ENCODE data around the gene ZNF398. TPM values are rescaled to one million over a fixed set of nuclear protein-coding genes. Genes with fewer than 3 reads are reported as not detected.

Gene ZNF398
- total and polyA plus RNA-seq, 2 of the 13 experiments (the other 11 are each of a cell fraction or from before 2014, with no cell fraction given), result 3.0 to 8.9 TPM

DNA sequence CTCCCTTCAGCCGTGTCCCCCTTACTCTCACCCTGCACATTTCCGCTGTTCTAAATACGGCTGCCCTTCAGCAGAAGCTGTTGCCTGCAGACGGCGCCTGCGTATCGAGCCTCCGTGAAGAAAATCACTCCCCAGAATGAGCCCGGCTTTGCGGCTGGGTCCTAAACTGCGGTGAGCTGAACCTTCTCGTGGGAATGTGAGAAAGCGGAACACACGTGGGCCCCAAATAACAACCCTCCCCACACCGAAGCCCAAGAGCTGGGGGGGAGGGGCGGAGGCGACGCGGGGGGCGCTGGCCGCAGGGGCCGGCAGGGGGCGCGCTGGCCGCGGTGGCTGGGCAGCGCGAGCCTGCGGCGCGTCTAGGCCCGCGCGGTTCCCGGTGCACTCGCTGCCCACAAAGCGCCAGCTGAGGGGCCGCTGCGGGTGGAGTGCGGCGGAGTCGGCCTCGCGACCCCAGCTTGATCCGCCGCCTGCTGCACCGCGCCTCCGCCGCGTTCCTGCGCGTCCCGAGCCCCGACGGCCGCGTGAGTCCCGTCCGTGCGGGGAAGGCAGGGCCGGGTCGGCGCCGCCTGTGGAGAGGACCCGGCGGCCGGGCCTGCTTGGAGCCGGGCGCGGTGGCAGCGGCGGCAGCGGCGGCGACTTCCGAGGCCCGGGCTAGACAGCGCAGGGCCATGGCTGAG is at the start of gene ZNF398 (continued):
- TF ChIP-seq, protein P1, sequence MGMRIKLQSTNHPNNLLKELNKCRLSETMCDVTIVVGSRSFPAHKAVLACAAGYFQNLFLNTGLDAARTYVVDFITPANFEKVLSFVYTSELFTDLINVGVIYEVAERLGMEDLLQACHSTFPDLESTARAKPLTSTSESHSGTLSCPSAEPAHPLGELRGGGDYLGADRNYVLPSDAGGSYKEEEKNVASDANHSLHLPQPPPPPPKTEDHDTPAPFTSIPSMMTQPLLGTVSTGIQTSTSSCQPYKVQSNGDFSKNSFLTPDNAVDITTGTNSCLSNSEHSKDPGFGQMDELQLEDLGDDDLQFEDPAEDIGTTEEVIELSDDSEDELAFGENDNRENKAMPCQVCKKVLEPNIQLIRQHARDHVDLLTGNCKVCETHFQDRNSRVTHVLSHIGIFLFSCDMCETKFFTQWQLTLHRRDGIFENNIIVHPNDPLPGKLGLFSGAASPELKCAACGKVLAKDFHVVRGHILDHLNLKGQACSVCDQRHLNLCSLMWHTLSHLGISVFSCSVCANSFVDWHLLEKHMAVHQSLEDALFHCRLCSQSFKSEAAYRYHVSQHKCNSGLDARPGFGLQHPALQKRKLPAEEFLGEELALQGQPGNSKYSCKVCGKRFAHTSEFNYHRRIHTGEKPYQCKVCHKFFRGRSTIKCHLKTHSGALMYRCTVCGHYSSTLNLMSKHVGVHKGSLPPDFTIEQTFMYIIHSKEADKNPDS (CRISPR knock-in tag; IDR thresholded peaks at IDR 0.05), result no peak
- TF ChIP-seq, protein P2, sequence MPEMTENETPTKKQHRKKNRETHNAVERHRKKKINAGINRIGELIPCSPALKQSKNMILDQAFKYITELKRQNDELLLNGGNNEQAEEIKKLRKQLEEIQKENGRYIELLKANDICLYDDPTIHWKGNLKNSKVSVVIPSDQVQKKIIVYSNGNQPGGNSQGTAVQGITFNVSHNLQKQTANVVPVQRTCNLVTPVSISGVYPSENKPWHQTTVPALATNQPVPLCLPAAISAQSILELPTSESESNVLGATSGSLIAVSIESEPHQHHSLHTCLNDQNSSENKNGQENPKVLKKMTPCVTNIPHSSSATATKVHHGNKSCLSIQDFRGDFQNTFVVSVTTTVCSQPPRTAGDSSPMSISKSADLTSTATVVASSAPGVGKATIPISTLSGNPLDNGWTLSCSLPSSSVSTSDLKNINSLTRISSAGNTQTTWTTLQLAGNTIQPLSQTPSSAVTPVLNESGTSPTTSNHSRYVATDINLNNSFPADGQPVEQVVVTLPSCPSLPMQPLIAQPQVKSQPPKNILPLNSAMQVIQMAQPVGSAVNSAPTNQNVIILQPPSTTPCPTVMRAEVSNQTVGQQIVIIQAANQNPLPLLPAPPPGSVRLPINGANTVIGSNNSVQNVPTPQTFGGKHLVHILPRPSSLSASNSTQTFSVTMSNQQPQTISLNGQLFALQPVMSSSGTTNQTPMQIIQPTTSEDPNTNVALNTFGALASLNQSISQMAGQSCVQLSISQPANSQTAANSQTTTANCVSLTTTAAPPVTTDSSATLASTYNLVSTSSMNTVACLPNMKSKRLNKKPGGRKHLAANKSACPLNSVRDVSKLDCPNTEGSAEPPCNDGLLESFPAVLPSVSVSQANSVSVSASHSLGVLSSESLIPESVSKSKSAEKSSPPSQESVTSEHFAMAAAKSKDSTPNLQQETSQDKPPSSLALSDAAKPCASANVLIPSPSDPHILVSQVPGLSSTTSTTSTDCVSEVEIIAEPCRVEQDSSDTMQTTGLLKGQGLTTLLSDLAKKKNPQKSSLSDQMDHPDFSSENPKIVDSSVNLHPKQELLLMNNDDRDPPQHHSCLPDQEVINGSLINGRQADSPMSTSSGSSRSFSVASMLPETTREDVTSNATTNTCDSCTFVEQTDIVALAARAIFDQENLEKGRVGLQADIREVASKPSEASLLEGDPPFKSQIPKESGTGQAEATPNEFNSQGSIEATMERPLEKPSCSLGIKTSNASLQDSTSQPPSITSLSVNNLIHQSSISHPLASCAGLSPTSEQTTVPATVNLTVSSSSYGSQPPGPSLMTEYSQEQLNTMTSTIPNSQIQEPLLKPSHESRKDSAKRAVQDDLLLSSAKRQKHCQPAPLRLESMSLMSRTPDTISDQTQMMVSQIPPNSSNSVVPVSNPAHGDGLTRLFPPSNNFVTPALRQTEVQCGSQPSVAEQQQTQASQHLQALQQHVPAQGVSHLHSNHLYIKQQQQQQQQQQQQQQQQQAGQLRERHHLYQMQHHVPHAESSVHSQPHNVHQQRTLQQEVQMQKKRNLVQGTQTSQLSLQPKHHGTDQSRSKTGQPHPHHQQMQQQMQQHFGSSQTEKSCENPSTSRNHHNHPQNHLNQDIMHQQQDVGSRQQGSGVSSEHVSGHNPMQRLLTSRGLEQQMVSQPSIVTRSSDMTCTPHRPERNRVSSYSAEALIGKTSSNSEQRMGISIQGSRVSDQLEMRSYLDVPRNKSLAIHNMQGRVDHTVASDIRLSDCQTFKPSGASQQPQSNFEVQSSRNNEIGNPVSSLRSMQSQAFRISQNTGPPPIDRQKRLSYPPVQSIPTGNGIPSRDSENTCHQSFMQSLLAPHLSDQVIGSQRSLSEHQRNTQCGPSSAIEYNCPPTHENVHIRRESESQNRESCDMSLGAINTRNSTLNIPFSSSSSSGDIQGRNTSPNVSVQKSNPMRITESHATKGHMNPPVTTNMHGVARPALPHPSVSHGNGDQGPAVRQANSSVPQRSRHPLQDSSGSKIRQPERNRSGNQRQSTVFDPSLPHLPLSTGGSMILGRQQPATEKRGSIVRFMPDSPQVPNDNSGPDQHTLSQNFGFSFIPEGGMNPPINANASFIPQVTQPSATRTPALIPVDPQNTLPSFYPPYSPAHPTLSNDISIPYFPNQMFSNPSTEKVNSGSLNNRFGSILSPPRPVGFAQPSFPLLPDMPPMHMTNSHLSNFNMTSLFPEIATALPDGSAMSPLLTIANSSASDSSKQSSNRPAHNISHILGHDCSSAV (CRISPR knock-in tag; IDR thresholded peaks at IDR 0.05; ENCODE audit: borderline replicate concordance), result no peak
- TF ChIP-seq, protein P3, sequence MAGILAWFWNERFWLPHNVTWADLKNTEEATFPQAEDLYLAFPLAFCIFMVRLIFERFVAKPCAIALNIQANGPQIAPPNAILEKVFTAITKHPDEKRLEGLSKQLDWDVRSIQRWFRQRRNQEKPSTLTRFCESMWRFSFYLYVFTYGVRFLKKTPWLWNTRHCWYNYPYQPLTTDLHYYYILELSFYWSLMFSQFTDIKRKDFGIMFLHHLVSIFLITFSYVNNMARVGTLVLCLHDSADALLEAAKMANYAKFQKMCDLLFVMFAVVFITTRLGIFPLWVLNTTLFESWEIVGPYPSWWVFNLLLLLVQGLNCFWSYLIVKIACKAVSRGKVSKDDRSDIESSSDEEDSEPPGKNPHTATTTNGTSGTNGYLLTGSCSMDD (CRISPR knock-in tag; IDR thresholded peaks at IDR 0.05), result no peak
- TF ChIP-seq ZMAT5 (CRISPR knock-in tag; IDR thresholded peaks at IDR 0.05; ENCODE audit: borderline replicate concordance, low read depth) (no peak), ZNF672 (CRISPR knock-in tag; IDR thresholded peaks at IDR 0.05) (no peak), MIER2 (CRISPR knock-in tag; IDR thresholded peaks at IDR 0.05) (no peak), POLR2A (IDR thresholded peaks at IDR 0.05; ENCODE audit: insufficient read depth in 1 of 2, low read depth in 2 of 2, low read length in 2 of 2) (peak; percentile 69 to 79; a peak in 3 of 4 replicates), ZFP36 (IDR thresholded peaks at IDR 0.05; ENCODE audit: borderline replicate concordance, low read depth, low read length, partially characterized antibody) (no peak), RFX5 (IDR thresholded peaks at IDR 0.05; ENCODE audit: low read depth, low read length) (no peak), BHLHE40 (IDR thresholded peaks at IDR 0.05; ENCODE audit: low read length) (no peak), ZNF589 (CRISPR knock-in tag; conservative IDR thresholded peaks at IDR 0.05) (no peak), RAD21 (CRISPR knock-in tag; IDR thresholded peaks at IDR 0.05) (peak; percentile 68)
- TF ChIP-seq, protein P4, sequence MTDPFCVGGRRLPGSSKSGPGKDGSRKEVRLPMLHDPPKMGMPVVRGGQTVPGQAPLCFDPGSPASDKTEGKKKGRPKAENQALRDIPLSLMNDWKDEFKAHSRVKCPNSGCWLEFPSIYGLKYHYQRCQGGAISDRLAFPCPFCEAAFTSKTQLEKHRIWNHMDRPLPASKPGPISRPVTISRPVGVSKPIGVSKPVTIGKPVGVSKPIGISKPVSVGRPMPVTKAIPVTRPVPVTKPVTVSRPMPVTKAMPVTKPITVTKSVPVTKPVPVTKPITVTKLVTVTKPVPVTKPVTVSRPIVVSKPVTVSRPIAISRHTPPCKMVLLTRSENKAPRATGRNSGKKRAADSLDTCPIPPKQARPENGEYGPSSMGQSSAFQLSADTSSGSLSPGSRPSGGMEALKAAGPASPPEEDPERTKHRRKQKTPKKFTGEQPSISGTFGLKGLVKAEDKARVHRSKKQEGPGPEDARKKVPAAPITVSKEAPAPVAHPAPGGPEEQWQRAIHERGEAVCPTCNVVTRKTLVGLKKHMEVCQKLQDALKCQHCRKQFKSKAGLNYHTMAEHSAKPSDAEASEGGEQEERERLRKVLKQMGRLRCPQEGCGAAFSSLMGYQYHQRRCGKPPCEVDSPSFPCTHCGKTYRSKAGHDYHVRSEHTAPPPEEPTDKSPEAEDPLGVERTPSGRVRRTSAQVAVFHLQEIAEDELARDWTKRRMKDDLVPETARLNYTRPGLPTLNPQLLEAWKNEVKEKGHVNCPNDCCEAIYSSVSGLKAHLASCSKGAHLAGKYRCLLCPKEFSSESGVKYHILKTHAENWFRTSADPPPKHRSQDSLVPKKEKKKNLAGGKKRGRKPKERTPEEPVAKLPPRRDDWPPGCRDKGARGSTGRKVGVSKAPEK (CRISPR knock-in tag; IDR thresholded peaks at IDR 0.05; ENCODE audit: borderline replicate concordance), result no peak
- TF ChIP-seq, protein P5, sequence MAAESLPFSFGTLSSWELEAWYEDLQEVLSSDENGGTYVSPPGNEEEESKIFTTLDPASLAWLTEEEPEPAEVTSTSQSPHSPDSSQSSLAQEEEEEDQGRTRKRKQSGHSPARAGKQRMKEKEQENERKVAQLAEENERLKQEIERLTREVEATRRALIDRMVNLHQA (CRISPR knock-in tag; IDR thresholded peaks at IDR 0.05), result no peak
